HUES64 (cell line): Measurements from ENCODE around the gene WDR47.
"Not testable (repeated sequence)": the region's sequence is repeated elsewhere in the genome, so short reads cannot be mapped to it uniquely, and the experiment has no call there.

Experiments
- H3K27ac ChIP-seq: 2 replicates; pipeline ENCODE4 v1.7.0; 2013; ENCODE audit warnings: low read depth, low read length, inconsistent platforms
- H3K27me3 ChIP-seq: 2 replicates; pipeline ENCODE4 v1.6.1; 2013; ENCODE audit warnings: mild to moderate bottlenecking, low read length; ENCODE audit not compliant: insufficient read depth
- H3K36me3 ChIP-seq: 2 replicates; pipeline ENCODE4 v1.6.1; 2013; ENCODE audit warnings: mild to moderate bottlenecking, low read length; ENCODE audit not compliant: insufficient read depth
- H3K4me1 ChIP-seq: 2 replicates; pipeline ENCODE4 v1.6.1; 2013; ENCODE audit warnings: mild to moderate bottlenecking, low read length, moderate library complexity; ENCODE audit not compliant: insufficient read depth
- H3K4me3 ChIP-seq: 2 replicates; pipeline ENCODE4 v1.5.1; 2013; ENCODE audit warnings: mild to moderate bottlenecking, low read length, moderate library complexity
- H3K9ac ChIP-seq: 2 replicates; pipeline ENCODE4 v1.6.1; 2013; ENCODE audit warnings: mild to moderate bottlenecking, low read depth, low read length
- H3K9me3 ChIP-seq: 2 replicates; pipeline ENCODE4 v1.6.1; 2013; ENCODE audit warnings: low read depth, low read length; ENCODE audit not compliant: insufficient read depth
- WGBS: fragments of 150-250, 120-280 bp; methylation state at CpG from one replicate; pipeline ENCODE4 v1.1.7; 2013; ENCODE audit warnings: missing lambda C conversion rate; 5-methylcytosine and 5-hydroxymethylcytosine counted together

Gene WDR47

DNA sequence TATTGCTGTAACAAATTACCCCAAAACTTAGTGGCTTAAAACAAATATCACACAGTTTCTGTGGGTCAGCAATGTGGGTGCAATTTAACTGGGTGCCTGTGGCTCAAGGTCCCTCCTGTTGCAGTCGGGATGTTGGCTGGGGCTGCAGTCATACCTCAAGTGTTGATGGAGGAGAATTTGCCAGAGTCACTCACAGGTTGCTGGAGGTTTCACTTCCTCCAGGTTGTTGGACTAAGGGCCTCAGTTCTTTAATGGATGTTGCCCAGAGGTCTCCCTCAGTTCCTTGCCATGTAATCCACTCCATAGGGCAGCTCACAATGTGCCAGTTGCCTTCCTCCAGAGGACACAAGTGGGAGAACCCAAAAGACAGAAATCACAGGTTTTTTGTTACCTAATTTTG, 36.4 kb upstream of the WDR47 start:
- peaks cover 9% of the 10 kb centered on the region; the same call in 1 of the 2 replicates for H3K4me1 ChIP-seq
- H3K27me3 ChIP-seq: no peaks in the 10 kb centered on the region
- no peak overlapping the region for H3K27ac ChIP-seq
- no peak overlapping the region for H3K4me3 ChIP-seq
- H3K9ac ChIP-seq: no peak overlapping the region
- WGBS: 97% methylated on average over 1 of the region's 1 CpG
- peaks cover 3% of the 10 kb centered on the region; the same call in 1 of the 2 replicates for H3K36me3 ChIP-seq
- H3K9me3 ChIP-seq: no peaks in the 10 kb centered on the region

DNA sequence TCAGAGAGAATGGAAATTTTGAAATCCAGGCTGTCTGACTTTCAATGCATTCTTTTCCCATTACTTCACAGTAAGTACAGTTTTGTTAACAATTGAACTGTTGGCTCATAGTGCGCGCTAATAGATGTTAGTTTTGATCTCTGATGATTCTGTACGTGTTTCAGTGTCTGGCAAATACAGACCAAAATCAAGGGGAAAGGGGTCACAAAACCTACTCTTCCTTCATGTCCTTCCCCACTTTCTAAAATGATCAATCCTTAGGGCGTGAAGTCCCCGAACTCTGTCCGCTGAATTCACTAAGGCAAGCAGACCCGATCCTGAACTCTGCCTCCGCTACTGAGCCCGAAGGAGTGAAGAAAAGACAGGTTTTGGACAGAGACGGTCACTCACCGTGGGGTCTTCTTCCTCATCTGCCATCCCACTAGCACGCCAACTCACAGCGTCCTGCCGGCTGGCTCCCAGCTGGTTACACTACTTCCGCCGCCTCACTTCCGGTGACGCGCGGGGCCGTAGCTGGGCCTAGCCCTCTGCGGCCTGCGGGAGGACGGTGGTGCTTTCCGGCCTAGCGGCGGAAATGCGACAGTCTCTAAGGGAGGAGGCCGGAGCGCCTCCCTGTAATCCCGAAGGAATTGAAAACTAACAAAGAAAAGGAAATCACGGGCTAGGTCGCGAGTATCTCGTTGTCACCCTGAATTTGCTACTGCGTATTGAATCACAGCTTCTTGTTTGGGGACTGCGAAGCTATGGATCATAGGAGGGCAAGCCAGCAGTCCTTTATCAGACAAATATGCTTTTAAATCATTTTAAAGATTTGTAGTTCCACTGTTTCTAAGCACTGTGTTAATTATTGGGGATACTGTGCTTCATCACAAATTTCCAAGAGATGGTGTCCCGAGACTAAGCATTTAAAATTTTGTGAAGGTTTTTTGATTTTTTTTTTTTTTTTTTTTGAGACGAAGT, 33.9 kb upstream of the WDR47 start, which contains the start of gene TAF13:
Gene TAF13, minus strand, starts transcription at position 473 of the 960 bp plus-strand sequence. Its CDS starts 56 bp downstream, at position 417.
- Histone ChIP-seq H3K9ac (peak within 1 kb of the TSS; percentile 85), H3K27me3 (no peaks in the 10 kb centered on the region), H3K4me1 (peaks cover 8% of the 10 kb centered on the region; the same call in 1 of the 2 replicates), H3K36me3 (peaks cover 17% of the 10 kb centered on the region), H3K9me3 (no peaks in the 10 kb centered on the region), H3K4me3 (peak within 1 kb of the TSS; percentile 86), H3K27ac (peak within 1 kb of the TSS; percentile 98)
- 6% methylated on average over 39 of the region's 39 CpGs for WGBS

DNA sequence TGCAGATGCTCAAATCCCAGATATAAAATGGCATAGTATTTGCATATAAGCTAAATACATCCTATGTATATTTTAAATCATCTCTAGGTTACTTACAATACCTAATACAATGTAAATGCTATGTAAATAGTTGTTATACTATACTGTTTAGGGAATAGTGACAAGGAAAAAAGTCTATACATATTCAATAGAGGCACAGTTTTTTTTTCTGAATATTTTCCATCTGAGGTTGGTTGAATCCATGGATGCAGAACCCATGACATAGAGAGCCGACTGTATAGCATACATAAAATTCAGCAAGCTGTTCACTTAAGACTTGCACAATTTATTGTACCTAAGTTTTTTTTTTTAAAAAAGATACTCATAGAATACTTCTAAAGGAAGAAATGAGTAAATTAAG, 27.4 kb upstream of the WDR47 start:
- Histone ChIP-seq H3K27me3 (no peaks in the 10 kb centered on the region), H3K36me3 (peaks cover 60% of the 10 kb centered on the region), H3K4me1 (no peaks in the 10 kb centered on the region), H3K4me3 (no peak overlapping the region), H3K9me3 (no peaks in the 10 kb centered on the region), H3K9ac (no peak overlapping the region), H3K27ac (no peak overlapping the region)
- 92% methylated on average over 1 of the region's 1 CpG for WGBS

DNA sequence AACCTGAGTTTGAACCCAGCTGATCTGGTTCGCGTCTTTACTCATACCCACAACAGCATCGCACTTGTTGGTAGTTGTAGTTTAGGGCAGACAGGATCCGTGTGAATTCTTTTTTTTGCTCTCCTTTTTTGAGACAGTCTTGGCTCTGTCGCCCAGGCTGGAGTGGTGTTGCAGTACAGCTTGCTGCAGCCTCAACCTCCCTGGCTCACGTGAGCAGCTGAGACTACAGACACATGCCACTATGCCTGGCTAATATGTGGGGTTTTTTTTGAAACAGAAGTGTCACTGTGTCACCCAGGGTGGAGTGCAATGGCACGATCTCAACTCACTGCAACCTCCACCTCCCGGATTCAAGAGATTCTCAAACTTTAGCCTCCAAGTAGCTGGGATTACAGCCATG, 26.0 kb upstream of the WDR47 start:
- Histone ChIP-seq H3K36me3 (peaks cover 62% of the 10 kb centered on the region), H3K9ac (no peak overlapping the region), H3K27ac (no peak overlapping the region), H3K27me3 (no peaks in the 10 kb centered on the region), H3K4me3 (no peak overlapping the region), H3K9me3 (no peaks in the 10 kb centered on the region), H3K4me1 (no peaks in the 10 kb centered on the region)
- 96% methylated on average over 8 of the region's 8 CpGs for WGBS

DNA sequence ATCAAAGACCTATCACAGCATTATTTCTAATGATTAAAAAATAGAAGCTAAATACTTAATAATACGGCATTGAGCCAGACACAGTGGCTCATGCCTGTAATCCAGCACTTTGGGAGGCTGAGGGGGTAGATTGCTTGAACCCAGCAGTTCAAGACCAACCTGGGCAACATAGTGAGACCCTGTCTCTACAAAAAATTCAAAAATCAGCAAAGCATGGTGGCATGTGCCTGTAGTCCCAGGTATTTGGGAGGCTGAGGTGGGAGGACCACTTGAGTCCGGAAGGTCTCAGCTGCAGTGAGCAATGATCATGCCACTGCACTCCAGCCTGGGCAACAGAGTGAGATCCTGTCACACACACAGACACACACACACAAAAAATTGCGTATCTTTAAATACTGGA, 23.2 kb upstream of the WDR47 start:
- Histone ChIP-seq H3K9ac (no peak overlapping the region), H3K27ac (no peak overlapping the region), H3K27me3 (no peaks in the 10 kb centered on the region), H3K9me3 (no peaks in the 10 kb centered on the region), H3K36me3 (peaks cover 55% of the 10 kb centered on the region), H3K4me3 (no peak overlapping the region), H3K4me1 (no peaks in the 10 kb centered on the region)
- 91% methylated on average over 2 of the region's 3 CpGs for WGBS

DNA sequence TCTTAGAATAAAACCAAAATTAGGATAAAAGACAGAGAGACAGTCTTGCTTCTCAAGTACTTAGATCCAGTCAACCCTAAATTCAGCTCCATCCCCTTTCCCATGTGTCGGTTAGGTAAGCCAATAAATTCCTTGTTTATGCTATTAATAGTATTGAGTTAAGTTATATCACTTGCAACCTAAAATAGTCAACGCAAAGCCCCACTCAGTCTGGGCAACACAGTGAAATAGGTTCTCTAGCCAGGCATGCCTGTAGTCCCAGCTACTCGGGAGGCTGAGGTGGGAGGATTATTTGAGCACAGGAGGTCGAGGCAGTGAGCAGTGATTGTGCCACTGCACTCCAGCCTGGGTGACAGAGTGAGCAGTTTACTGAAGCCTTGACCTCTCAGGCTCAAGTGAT, 19.3 kb upstream of the WDR47 start:
- Histone ChIP-seq H3K9me3 (no peaks in the 10 kb centered on the region), H3K4me3 (no peak overlapping the region), H3K27me3 (no peaks in the 10 kb centered on the region), H3K4me1 (no peaks in the 10 kb centered on the region), H3K27ac (no peak overlapping the region), H3K9ac (no peak overlapping the region), H3K36me3 (peaks cover 32% of the 10 kb centered on the region)
- 97% methylated on average over 3 of the region's 4 CpGs for WGBS

DNA sequence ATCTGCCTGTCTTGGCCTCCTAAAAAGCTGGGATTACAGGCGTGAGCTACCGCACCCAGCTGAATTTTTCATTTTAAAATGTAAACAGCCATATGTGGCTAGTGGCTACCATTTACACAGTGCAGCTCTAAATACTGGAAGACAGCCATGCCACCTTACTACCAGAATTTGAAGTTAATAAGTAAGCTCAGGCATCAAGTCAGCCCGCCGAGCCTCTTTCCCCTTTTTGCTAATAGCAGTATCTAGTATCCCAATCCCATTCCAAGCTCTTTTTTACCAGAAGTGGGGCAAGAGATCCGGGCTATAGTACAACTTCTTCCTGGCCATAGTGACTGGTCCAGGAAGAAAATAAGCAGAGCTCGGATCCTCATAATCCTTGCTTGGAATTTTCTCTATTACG, 18.8 kb upstream of the WDR47 start:
- peaks cover 27% of the 10 kb centered on the region for H3K36me3 ChIP-seq
- H3K4me1 ChIP-seq: no peaks in the 10 kb centered on the region
- no peaks in the 10 kb centered on the region for H3K9me3 ChIP-seq
- no peak overlapping the region for H3K4me3 ChIP-seq
- H3K27ac ChIP-seq: no peak overlapping the region
- 92% methylated on average over 7 of the region's 7 CpGs for WGBS
- H3K9ac ChIP-seq: no peak overlapping the region
- H3K27me3 ChIP-seq: no peaks in the 10 kb centered on the region

DNA sequence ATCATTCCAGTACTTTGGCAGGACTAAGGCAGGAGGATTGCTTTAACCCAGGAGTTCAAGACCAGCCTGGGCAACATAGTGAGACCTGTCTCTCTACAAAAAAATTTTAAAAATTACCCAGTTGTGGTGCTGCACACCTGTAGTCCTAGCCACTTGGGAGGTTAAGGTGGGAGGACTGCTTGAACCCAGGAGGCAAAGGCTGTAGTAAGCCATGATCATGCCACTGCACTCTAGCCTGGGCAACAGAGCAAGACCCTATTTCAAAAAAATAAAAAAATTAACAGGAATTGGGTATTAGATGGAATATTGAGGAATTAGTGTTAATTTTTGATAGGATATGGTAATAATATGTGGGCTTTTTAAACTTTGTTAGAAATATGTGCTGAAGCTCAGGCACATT, 17.1 kb upstream of the WDR47 start:
- Histone ChIP-seq H3K36me3 (peaks cover 12% of the 10 kb centered on the region), H3K27me3 (no peaks in the 10 kb centered on the region), H3K4me3 (no peak overlapping the region), H3K9ac (no peak overlapping the region), H3K4me1 (no peaks in the 10 kb centered on the region), H3K27ac (no peak overlapping the region), H3K9me3 (no peaks in the 10 kb centered on the region)

DNA sequence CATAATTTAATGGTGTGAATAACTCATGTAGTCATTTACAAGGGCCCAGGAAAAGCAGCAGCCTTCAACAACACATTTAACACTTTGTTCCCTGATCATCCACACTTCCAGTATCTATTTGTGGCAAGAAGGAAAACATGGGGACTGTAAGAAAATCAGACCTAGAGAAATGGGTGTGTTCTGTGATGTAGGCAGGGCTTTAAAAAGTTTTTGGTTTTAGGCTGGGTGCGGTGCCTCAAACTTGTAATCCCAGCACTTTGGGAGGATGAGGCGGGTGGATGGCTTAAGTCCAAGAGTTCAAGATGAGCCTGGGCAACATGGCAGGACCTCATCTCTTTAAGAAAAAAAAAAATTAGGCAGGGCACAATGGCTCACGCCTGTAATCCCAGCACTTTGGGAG, 14.2 kb upstream of the WDR47 start:
- WGBS: 90% methylated on average over 3 of the region's 3 CpGs
- Histone ChIP-seq H3K9me3 (no peaks in the 10 kb centered on the region), H3K27me3 (no peaks in the 10 kb centered on the region), H3K36me3 (no peaks in the 10 kb centered on the region), H3K4me1 (no peaks in the 10 kb centered on the region), H3K27ac (no peak overlapping the region), H3K9ac (no peak overlapping the region), H3K4me3 (no peak overlapping the region)

DNA sequence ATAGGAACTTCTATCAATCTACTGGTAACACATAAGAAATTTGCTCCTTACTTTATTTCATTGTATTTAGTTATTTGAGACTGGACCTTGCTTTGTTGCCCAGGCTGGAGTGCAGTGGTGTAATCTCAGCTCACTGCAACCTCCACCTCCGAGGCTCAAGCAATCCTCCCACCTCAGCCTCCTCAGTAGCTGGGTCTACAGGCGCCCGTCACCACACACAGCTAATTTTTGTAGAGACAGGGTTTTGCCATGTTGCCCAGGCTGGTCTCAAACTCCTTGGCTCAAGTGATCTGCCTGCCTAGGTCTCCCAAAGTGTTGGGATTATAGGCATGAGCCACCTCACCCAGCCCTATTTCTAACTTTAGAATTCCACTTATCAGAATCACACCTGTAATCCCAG, 10.2 kb upstream of the WDR47 start:
- not testable (repeated sequence) for H3K36me3 ChIP-seq, H3K27me3 ChIP-seq, H3K9ac ChIP-seq, H3K4me1 ChIP-seq, H3K27ac ChIP-seq, H3K4me3 ChIP-seq, H3K9me3 ChIP-seq
- 91% methylated on average over 3 of the region's 3 CpGs for WGBS

DNA sequence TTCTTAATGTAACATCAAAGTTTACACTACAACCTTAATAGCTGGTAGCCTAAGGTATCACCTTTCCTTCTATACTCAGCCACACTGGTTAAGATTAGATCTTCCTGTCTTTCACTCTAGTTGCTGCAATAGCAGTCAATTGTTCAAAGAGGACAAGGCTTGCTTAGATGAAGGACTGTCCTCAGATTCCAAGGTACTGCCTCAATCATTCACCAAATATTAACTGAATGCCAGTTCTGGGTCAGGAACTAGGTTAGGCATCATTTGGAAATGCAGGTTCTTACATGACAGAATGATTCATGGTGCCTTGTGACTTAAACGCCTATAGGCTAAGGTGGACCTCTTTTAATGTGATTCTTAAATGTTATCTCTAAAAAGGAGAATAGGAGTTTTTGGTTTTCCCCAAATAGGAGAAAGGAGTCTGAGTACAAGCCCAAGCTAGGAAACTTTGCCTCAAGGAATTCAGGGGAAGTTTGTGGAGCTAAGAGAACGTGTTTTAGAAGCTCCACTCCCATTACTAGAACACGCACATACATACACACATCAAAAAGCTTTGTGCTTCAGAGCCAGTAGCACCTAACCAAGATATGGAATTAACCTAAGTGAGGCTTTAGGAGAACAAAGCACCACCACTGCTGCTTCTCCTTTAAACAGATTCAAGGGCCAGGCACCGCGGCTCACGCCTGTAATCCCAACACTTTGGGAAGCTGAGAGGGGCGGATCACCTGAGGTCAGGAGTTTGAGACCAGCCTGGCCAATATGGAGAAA, 8.5 kb upstream of the WDR47 start:
- Histone ChIP-seq H3K36me3 (no peaks in the 10 kb centered on the region), H3K4me3 (no peak overlapping the region), H3K27me3 (no peaks in the 10 kb centered on the region), H3K9me3 (no peaks in the 10 kb centered on the region), H3K27ac (no peak overlapping the region), H3K9ac (no peak overlapping the region), H3K4me1 (no peaks in the 10 kb centered on the region)
- 88% methylated on average over 7 of the region's 7 CpGs for WGBS
